Activated CD4-positive, alpha-beta memory T cell treated with anti-CD3 and anti-CD28 coated beads, Interleukin-2, amount 10 ng/mL, durations not matched to agents 7 days and 5 days (primary cell): ENCODE data around the gene WDR55. TPM values are rescaled to one million over a fixed set of nuclear protein-coding genes. Genes with fewer than 3 reads are reported as not detected.
"Not testable (repeated sequence)": the region's sequence is repeated elsewhere in the genome, so short reads cannot be mapped to it uniquely, and the experiment has no call there.

ENCODE experiments used
- CTCF ChIA-PET: fragments of 350-600 bp; sonication (Branson Sonifier 250); formaldehyde crosslinking; loops from one replicate; lab custom pipeline; 2021; ENCODE audit warnings: antibody characterized with exemption, inconsistent platforms; lab: Charles Lee
- POLR2A ChIA-PET: fragments of 350-600 bp; sonication (Branson Sonifier 250); formaldehyde crosslinking; loops from one replicate; lab custom pipeline; 2021; ENCODE audit warnings: antibody characterized with exemption; lab: Charles Lee
- DNase-seq: peaks from one replicate; pipeline ENCODE4 v3.0.0-alpha.2; 2020
- H3K27ac Mint-ChIP-seq: one replicate; pipeline ENCODE4 v1.8.0; 2021; ENCODE audit warnings: mild to moderate bottlenecking, mixed read lengths
- H3K27me3 Mint-ChIP-seq: one replicate; pipeline ENCODE4 v1.8.0; 2021; ENCODE audit warnings: mixed read lengths
- H3K36me3 Mint-ChIP-seq: one replicate; pipeline ENCODE4 v1.8.0; 2021; ENCODE audit warnings: low read depth, mixed read lengths
- H3K4me1 Mint-ChIP-seq: one replicate; pipeline ENCODE4 v1.8.0; 2021; ENCODE audit warnings: mixed read lengths
- H3K4me3 Mint-ChIP-seq: one replicate; pipeline ENCODE4 v1.8.0; 2021; ENCODE audit warnings: mild to moderate bottlenecking, mixed read lengths
- H3K9me3 Mint-ChIP-seq: one replicate; pipeline ENCODE4 v1.8.0; 2021; ENCODE audit warnings: mixed read lengths
- total RNA-seq, 2 experiments: library from RNA; stranded (reverse); gene quantifications; one replicate each; pipeline ENCODE4 v1.2.3, GENCODE V29; 2021

The WDR55 gene
- total RNA-seq, 2 experiments from 2014 or later: 35.0 to 35.2 TPM

DNA sequence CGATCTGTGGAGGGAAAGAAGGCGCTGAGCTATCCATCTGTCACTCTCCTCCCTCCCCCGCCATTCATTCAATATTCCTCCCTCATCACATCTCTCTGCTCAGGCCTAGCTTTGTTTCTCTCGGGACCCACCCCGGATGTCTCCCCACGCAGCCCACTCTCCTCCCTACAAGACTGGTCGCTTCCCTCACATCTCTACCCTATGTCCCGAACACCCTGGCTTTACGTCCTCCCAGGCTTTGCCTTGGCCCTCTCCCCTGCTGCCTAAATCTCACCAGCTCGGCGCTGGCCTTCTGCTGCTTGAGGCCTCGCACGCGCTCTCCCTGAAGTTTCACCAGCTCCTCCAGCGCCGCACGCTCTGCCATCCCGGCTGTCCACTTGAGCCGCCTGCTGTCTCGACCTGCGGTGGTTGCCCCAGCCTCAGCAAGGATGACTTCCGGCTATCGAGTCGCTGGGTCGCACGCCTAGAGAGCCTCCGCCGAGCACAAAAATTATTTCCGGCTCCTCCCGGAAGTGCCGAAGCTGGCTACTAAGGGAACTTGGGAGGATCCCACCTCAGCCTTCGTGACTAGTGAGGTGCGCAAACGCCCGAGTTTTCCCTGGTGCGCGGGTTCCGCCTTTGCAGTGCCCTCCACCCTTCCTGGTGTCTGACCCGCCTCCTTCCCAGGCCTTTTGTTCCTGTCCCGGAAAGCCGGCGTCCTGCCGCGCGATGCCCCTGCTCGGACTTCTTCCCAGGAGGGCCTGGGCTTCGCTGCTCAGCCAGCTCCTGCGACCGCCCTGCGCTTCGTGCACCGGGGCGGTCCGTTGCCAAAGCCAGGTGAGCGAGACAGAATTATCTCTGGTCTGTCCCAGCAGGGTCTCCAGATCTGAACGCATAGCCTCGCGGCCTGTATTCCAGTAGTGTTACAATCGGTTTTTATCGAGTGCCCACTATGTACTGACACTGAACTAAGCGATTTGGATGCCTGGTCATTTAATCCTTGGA, 26.5 kb downstream of the WDR55 start, which contains the start of the genes HARS1 and HARS2:
TSS of gene HARS1 (minus strand) at position 430 of the 984 bp plus-strand sequence. CDS start at position 364, 66 bp downstream.
TSS of gene HARS2 (plus strand) at position 515 of the 984 bp plus-strand sequence. CDS start at position 709, 194 bp downstream.
- ChIA-PET CTCF (interaction anchor here (0.8 to 1.8 kb wide), 6 partner anchors 9 to 319 kb away, joined by 3 to 11 read pairs (median 4); partner anchors contain the start of genes IK, NDUFA2 and ZMAT2), POLR2A (interaction anchor here (0.7 to 4.5 kb wide), 19 partner anchors 10 to 328 kb away, joined by 3 to 50 read pairs (median 6); partner anchors contain the start of genes ANKHD1, APBB3, DND1 and EIF4EBP3)
- H3K36me3 Mint-ChIP-seq: peaks cover 44% of the 10 kb centered on the region
- DNase-seq: peak; percentile 85
- H3K4me1 Mint-ChIP-seq: peaks cover 44% of the 10 kb centered on the region
- H3K27ac Mint-ChIP-seq: peak within 1 kb of the TSS; percentile 89
- H3K9me3 Mint-ChIP-seq: no peaks in the 10 kb centered on the region
- H3K4me3 Mint-ChIP-seq: peak within 1 kb of the TSS; percentile 98
- H3K27me3 Mint-ChIP-seq: no peaks in the 10 kb centered on the region

DNA sequence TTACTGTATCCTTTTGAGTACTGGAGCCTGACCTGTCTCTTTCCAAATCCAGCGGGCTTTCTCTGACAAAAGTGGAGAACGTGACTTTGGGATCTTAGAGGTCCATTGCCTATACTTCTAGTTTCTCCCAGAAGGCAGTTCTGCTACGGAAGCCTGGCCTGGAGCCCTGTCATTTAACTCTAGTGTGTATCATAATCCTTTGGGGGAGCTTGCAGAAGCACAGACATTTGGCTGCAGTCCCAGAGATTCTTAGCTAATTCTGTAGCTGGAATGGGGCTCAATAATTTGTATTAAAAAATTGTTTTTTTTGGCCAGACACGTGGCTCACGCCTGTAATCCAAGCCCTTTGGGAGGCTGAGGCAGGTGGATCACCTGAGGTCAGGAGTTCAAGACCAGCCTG, 29.6 kb downstream of the WDR55 start:
- Mint-ChIP-seq H3K27me3 (no peaks in the 10 kb centered on the region), H3K27ac (no peak overlapping the region), H3K4me1 (peaks cover 36% of the 10 kb centered on the region), H3K9me3 (no peaks in the 10 kb centered on the region), H3K36me3 (peaks cover 65% of the 10 kb centered on the region), H3K4me3 (no peak overlapping the region)
- no peak for DNase-seq
- ChIA-PET POLR2A (interaction anchor here (4.5 kb wide), 1 partner anchor 16 kb away, joined by 42 read pairs; no protein-coding TSS in a partner anchor), CTCF (no interaction called here)

DNA sequence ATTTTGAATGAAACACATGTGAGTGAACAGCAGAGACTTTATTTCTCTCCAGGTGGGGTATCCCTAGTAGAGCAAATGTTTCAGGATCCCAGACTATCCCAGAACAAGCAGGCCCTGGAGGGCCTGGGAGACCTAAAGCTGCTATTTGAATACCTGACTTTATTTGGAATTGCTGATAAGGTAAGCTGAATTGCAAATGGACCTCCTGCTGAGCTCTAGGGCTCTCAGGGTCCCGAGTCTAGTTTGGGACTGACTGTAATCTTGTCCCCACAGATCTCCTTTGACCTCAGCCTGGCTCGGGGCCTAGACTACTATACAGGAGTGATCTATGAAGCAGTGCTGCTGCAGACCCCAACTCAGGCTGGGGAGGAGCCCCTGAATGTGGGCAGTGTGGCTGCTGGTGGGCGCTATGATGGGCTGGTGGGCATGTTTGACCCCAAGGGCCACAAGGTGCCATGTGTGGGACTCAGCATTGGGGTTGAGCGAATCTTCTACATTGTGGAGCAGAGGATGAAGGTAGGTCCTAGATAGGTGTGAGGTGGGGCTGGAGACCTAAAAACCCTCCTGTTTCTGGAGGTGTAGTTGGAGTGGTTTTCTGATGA, 32.3 kb downstream of the WDR55 start:
- no peak overlapping the region for H3K27ac Mint-ChIP-seq
- H3K36me3 Mint-ChIP-seq: peaks cover 75% of the 10 kb centered on the region
- no peak overlapping the region for H3K4me3 Mint-ChIP-seq
- H3K9me3 Mint-ChIP-seq: no peaks in the 10 kb centered on the region
- POLR2A ChIA-PET: interaction anchor here (0.6 to 1.6 kb wide), 2 partner anchors 49 to 304 kb away, joined by 3 to 7 read pairs; partner anchors contain the start of genes IK and NDUFA2
- DNase-seq: no peak
- H3K4me1 Mint-ChIP-seq: peaks cover 36% of the 10 kb centered on the region
- CTCF ChIA-PET: interaction anchor here (1.0 kb wide), 1 partner anchor 12 kb away, joined by 4 read pairs; no protein-coding TSS in a partner anchor
- no peaks in the 10 kb centered on the region for H3K27me3 Mint-ChIP-seq

DNA sequence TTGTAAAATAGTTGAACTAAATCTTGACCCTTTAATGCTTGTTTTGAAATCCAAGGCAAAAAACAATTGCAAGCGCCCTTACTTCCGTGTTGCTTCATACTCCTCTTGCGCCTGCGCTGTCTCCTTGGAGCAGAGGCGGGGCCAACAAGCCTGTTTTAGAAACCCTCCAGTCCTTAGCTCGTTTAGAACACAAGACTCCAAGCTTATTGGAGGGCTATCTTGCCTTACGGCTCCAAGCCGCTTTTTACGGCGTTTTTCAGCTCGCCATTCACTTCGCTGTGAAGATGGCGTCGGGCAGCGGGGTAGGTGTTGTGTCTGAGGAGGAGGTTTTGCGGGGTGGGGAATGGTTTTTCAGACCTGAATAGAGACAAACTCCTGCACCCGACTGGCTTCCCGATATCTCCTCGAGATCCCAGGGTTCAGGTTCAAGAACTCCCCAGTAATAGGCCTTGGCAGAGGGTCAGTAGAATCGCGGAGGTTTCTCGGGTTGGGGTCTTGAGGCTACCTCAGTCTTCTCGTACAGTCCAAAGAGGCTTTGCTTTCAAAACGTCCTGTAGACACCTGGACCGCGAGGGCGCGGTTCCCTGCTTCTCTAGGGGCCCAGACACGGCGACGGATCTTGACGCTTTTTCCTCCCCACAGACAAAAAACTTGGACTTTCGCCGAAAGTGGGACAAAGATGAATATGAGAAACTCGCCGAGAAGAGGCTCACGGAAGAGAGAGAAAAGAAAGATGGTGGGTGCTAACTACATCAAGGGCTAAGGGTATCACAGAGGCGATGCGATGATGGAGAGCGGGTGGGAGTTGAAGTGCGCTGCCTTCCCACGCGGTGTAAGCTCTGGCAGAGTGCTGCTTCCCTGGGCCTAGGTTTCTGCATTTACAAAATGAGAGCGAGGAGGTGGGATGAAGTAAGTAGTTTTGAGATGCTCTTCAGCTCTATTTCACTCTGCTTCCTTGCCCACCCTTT, 35.8 kb downstream of the WDR55 start, which contains the start of gene ZMAT2:
TSS of gene ZMAT2 (plus strand) at position 271 of the 968 bp plus-strand sequence. CDS start at position 285, 14 bp downstream.
- Mint-ChIP-seq H3K4me3 (peak within 1 kb of the TSS; percentile 99), H3K36me3 (peaks cover 83% of the 10 kb centered on the region), H3K27me3 (no peaks in the 10 kb centered on the region), H3K9me3 (no peaks in the 10 kb centered on the region), H3K27ac (peak within 1 kb of the TSS; percentile 85), H3K4me1 (peaks cover 28% of the 10 kb centered on the region)
- POLR2A ChIA-PET: interaction anchor here (0.6 to 2.4 kb wide), 16 partner anchors 9 to 620 kb away, joined by 3 to 50 read pairs (median 4); partner anchors contain the start of genes ANKHD1, HARS1, HARS2 and IK
- DNase-seq: peak; percentile 96
- CTCF ChIA-PET: interaction anchor here (0.8 to 1.8 kb wide), 10 partner anchors 8 to 348 kb away, joined by 3 to 13 read pairs (median 4); partner anchors contain the start of genes EIF4EBP3, HARS1, HARS2 and IK

DNA sequence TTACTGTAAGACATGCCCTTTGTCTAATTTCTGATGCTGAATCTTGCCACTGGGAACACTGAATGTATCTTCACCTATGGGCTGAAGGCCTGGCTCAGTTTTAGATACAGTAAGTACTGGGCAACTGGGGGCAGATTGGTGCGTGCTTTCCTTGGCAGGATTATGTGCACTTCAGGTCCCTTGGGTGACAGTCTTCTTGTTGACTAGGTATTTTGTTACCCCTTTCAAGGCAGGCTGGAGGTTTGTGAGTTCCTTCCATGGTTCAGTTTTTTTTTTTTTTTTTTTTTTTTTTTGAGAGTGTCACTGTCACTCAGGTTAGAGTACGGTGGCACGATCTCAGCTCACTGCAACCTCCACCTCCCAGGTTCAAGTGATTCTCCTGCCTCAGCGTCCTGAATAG, 43.1 kb downstream of the WDR55 start:
- Mint-ChIP-seq H3K27ac (no peak overlapping the region), H3K4me3 (no peak overlapping the region), H3K4me1 (peaks cover 20% of the 10 kb centered on the region), H3K9me3 (no peaks in the 10 kb centered on the region), H3K36me3 (peaks cover 43% of the 10 kb centered on the region), H3K27me3 (no peaks in the 10 kb centered on the region)
- POLR2A ChIA-PET: interaction anchor here (1.8 kb wide), 1 partner anchor 44 kb away, joined by 4 read pairs; the partner anchor contains the start of gene WDR55
- CTCF ChIA-PET: interaction anchor here (1.6 kb wide), 1 partner anchor 11 kb away, joined by 4 read pairs; no protein-coding TSS in a partner anchor
- no peak for DNase-seq

DNA sequence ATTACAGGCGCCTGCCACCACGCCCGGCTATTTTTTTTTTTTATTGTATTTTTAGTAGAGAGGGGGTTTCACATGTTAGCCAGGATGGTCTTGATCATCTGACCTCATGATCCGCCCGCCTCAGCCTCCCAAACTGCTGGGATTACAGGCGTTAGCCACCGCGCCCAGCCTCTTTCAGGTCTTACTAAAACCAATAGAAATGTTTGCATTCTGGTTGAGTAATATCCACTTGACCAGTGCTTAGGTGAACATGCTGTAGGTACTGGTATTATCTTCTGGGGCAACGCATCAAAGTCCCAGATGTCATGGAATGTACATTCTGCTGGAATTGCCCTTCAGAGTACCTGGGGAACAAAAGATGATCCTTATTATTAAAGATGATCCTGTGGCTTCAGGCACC, 44.1 kb downstream of the WDR55 start:
- CTCF ChIA-PET: interaction anchor here (0.9 to 1.6 kb wide), 2 partner anchors 9 to 12 kb away, joined by 3 to 4 read pairs; partner anchors contain the start of gene ZMAT2

DNA sequence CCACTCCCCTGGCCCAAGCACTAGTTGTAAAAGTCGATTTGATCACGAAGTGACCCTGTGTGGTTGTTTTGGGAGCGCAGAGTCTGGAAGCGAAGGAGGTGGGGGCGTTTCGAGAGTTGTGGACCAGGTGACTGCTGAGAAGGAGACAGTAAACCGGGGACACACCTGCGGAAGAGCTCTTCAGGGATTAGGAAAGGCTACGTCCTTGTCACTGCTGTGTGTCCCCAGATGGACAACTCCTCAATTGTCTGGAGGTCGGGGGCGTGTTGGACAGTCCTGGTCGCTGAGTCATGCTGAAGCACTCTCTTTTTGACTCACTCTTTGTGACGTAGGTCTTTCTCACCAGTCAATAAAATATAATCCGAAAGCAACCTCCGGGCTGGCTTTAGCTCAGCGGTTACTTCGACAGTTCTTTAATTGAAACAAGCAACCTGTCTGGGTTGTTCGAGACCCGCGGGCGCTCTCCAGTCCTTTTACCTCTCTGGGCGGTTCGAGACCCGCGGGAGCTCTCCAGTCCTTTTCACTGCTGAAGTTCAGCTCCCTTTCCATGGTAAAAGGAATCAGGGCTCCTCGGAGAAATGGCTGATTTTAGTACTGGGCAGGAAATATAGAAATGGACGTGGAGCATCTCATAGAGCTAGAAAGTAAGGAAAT, 46.3 kb downstream of the WDR55 start:
- CTCF ChIA-PET: interaction anchor here (0.7 to 2.3 kb wide), 19 partner anchors 8 to 359 kb away, joined by 3 to 14 read pairs (median 5); partner anchors contain the start of genes EIF4EBP3, IK, NDUFA2 and ZMAT2
- H3K27me3 Mint-ChIP-seq: peaks cover 5% of the 10 kb centered on the region

More for the DNA sequence above, 44.1 kb downstream of the WDR55 start:
- Mint-ChIP-seq H3K36me3 (peaks cover 36% of the 10 kb centered on the region), H3K4me1 (peaks cover 23% of the 10 kb centered on the region)
- H3K4me3 Mint-ChIP-seq, H3K27me3 Mint-ChIP-seq, DNase-seq, H3K9me3 Mint-ChIP-seq, H3K27ac Mint-ChIP-seq: not testable (repeated sequence)
- POLR2A ChIA-PET: interaction anchor here (1.8 to 3.8 kb wide), 3 partner anchors 8 to 45 kb away, joined by 4 to 50 read pairs (median 42); partner anchors contain the start of genes HARS1, HARS2, WDR55 and ZMAT2

DNA sequence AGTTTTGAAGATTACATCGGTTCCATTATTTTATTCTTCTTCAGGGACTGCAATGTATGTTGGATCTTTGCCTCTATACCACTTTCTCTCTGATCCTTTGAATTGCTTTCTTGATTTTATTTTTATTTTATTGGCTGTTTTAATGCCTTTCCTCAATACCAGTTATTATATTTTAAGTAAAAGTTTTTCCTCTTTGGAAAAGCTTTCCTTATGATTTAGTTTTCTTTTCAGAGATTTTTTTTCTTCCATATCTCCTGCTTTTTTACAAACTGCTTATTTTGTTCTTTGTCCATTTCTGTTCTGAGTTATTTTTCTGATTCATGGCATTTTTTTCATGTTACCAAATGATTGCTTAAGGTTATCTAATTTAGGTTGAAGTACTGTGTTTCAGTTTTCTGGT, 47.1 kb downstream of the WDR55 start:
- Mint-ChIP-seq H3K4me1 (peaks cover 23% of the 10 kb centered on the region), H3K27me3 (peaks cover 5% of the 10 kb centered on the region), H3K4me3 (peak overlapping the region; percentile 80), H3K9me3 (no peaks in the 10 kb centered on the region), H3K27ac (no peak overlapping the region), H3K36me3 (peaks cover 10% of the 10 kb centered on the region)
- ChIA-PET CTCF (interaction anchor here (1.0 to 2.3 kb wide), 12 partner anchors 8 to 353 kb away, joined by 3 to 14 read pairs (median 6); partner anchors contain the start of genes EIF4EBP3 and ZMAT2), POLR2A (interaction anchor here (0.9 to 3.8 kb wide), 13 partner anchors 9 to 609 kb away, joined by 3 to 50 read pairs (median 8); partner anchors contain the start of genes ANKHD1, EIF4EBP3, HARS1 and HARS2)
- DNase-seq: no peak

More for the DNA sequence above, 46.3 kb downstream of the WDR55 start:
- Mint-ChIP-seq H3K27ac (peak overlapping the region; percentile 90), H3K9me3 (no peaks in the 10 kb centered on the region), H3K4me1 (peaks cover 23% of the 10 kb centered on the region), H3K4me3 (peak overlapping the region; percentile 80), H3K36me3 (peaks cover 17% of the 10 kb centered on the region)
- POLR2A ChIA-PET: interaction anchor here (0.8 to 3.8 kb wide), 15 partner anchors 8 to 610 kb away, joined by 3 to 50 read pairs (median 7); partner anchors contain the start of genes ANKHD1, EIF4EBP3, HARS1 and HARS2
- DNase-seq: peak; percentile 91

DNA sequence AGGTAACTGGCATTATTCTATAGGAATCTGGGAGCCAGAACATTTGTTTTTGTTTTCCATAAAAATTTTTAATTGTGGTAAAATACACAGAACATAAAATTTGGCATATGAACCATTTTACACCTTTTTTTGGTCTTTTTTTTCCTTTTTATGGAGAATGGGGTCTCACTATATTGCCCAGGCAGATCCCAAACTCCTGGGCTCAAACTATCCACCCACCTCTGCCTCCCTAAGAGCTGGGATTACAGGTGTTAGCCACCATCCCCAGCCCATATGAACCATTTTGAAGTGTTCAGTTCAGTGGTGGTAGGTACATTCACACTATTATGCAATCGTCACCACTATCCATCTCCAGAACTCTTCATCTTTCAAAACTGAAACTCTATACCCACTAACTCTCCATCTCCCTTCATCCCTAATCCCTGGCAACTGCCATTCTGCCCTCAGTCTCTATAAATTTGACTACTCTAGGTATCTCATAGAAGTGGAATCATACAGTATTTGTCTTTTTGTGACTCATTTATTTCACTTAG, 48.9 kb downstream of the WDR55 start:
- no peak for DNase-seq
- CTCF ChIA-PET: no interaction called here

DNA sequence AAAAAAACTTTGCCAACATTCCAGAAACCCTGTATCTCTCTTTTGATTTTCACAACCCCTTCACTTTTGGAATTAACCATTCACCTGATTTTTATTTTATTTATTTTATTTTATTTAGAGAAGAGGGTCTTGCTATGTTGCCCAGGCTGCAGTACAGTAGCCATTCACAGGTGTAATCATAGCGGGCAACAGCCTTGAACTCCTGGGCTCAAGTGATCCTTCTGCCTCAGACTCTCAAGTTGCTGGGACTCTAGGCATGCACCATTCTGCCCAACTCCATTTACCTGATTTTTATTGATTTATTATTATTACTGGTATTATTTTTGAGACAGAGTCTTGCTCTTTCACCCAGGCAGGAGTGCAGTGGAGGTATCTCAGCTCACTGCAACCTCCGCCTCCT, 51.5 kb downstream of the WDR55 start:
- CTCF ChIA-PET, H3K9me3 Mint-ChIP-seq, DNase-seq, POLR2A ChIA-PET, H3K27ac Mint-ChIP-seq, H3K36me3 Mint-ChIP-seq, H3K4me3 Mint-ChIP-seq: not testable (repeated sequence)
- Mint-ChIP-seq H3K4me1 (peaks cover 26% of the 10 kb centered on the region), H3K27me3 (peaks cover 11% of the 10 kb centered on the region)

More for the DNA sequence above, 48.9 kb downstream of the WDR55 start:
- H3K27me3 Mint-ChIP-seq: peaks cover 5% of the 10 kb centered on the region
- peaks cover 28% of the 10 kb centered on the region for H3K4me1 Mint-ChIP-seq
- H3K36me3 Mint-ChIP-seq: peaks cover 6% of the 10 kb centered on the region
- no peak overlapping the region for H3K4me3 Mint-ChIP-seq
- no peaks in the 10 kb centered on the region for H3K9me3 Mint-ChIP-seq
- POLR2A ChIA-PET: interaction anchor here (1.2 kb wide), 1 partner anchor 9 kb away, joined by 3 read pairs; no protein-coding TSS in a partner anchor
- H3K27ac Mint-ChIP-seq: no peak overlapping the region
